HG02973 (cell line): ENCODE results near the gene KRT10.

Source experiments
- ATAC-seq: cut with Tn5 transposase; IDR thresholded peaks from one replicate; pipeline ENCODE4 v1.9.1; 2021; ENCODE audit warnings: moderate library complexity; ENCODE audit not compliant: unreplicated experiment

KRT10 gene

DNA sequence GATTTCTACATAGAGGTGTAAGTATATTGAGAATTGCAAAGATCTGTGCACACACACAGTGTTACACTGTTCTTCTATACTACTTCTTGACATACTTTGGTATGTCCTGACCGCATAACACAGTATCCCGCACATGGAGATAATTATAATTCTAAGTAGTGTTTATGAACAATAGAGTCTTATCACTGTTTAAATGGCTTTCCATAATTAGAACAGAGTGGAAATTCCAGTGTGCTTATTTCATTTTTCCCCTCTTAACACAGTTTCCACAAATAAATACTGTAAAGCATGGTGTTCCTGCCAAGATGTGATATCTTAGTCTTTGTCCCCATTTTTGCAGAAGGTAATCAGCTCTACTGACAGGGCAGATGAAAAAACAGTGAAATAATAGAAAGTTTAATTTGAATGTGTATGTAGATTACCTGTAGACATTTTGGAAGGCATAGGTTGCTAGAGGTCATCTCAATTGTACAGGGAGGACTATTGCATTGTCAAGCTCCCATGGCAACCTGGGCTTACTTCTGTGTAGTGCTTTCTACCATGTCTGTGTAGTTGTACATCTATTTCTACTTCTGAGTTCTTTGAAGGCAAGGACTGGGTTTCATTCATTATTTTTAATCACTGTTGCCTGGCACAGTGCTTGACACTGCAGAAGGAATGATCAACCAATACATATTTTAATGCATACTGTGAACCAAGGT is 12.5 kb downstream of the KRT10 start:
- no peak for ATAC-seq

DNA sequence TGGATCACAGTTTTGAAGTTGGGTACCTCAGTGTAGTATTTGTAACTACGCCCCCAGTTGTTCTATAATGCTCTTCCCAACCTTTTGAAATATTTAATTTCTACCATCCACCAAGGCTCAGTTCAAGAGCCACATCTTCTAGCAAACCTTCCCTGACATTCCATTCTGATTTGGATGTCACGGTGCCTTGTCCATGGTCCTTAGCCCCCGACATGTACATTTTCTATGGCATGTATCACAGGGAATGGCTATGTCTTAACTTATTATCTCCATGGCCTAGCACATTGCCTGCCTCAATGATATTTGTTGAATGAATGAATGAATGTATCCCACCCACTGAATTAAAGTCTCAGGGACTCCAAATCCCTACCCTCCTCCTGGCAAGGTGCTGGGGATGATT is 16.3 kb downstream of the KRT10 start:
- no peak for ATAC-seq

DNA sequence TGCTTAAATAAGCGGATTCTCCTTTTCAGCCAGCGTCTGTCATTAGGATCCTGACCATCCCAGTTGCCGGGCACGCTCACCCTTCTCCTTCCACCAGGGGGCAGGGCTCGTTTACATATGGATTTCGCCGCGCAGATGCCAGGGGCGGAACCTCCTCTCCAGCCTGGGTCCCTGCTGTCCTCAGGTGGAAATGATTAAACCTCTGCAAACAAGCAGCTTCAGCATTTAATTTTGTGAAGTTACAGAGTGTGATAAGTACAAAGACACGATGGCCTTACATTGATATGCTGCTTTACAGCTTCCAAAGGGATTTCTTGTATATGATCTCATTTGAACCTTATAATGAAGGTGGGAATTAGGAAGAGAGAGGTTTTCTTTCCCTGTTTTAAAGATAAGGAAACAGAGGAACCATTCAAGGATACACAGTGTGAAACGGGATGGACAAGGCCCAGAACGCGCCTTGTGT is 18.8 kb downstream of the KRT10 start:
- ATAC-seq = no peak

DNA sequence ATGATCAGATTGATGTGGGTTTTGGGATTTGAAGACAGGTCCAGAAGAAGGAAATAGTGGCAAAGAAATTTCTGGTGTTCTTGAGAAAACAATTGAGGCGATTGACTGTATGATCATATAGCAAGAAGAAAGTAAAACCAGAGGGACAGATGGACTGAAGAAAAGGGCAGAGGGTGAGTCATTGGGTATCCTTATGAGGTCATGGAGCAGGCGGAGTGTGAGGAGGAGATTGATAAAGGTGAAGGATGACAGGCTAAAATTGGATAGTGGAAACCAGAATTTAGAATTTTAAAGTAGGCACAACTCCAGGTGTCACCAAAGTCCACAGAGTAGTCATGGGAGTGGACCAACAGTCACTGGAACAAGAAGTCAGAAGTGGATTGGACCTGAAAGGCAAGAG is 21.3 kb downstream of the KRT10 start:
- ATAC-seq = no peak

DNA sequence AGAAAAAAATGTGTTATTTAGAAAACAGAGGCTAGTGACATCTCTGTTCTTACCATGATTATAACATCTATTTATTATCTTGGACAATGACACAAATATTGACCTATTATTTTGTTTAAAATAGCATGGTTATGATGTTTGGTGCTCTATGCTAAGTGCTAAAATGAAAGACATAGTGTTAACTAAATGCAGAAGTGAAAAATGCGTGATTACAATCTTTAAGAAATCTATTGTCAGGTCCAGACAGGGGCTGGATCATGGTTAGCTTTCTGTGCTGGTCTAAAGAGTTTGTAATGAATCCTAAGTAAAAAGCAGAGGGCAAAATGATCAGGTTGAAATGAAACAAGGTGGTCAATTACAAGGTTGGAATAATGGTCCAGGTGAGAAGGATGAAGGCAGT is 22.0 kb downstream of the KRT10 start:
- ATAC-seq = no peak

DNA sequence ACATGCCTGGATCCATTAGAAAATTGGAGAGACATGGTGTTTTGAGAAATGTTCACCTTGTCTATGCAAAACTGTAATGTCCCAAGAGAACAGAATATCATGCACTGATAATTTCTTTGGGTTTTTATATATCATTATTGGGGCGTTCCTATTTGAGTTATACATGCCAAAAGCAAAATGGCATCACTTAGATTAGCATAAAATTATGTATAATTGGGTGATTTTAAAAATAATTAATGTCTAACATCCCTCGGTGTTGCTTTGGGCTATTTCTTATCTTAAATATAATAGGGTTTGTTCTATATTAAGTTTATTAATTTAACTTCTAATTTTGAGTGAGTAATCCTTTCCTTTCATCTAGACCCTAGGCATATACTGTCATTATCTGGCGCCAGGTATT is 22.6 kb downstream of the KRT10 start, which contains the start of gene KRT28:
Gene KRT28 (minus strand): TSS at position 101 of the 400 bp plus-strand sequence. CDS start 66 bp downstream, at position 35.
- no peak for ATAC-seq

DNA sequence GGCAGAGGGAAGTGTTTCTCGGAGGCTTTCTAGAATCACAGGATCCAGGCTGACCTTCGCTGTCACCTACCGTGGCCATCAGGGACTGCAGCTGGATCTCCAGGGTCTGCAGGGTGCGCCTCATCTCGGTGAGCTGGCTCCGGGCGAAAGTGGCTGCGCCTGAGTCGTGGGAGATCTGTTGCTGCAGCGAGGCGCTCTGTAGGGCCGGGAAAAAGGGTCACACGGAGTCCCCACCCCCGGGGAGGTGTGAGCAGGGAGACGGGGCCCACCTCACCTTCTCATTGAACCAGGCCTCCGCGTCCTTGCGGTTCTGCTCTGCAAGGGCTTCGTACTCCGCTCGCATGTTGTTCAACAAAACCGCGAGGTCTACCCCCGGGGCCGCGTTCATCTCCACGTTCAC is 25.6 kb downstream of the KRT10 start:
- no peak for ATAC-seq

DNA sequence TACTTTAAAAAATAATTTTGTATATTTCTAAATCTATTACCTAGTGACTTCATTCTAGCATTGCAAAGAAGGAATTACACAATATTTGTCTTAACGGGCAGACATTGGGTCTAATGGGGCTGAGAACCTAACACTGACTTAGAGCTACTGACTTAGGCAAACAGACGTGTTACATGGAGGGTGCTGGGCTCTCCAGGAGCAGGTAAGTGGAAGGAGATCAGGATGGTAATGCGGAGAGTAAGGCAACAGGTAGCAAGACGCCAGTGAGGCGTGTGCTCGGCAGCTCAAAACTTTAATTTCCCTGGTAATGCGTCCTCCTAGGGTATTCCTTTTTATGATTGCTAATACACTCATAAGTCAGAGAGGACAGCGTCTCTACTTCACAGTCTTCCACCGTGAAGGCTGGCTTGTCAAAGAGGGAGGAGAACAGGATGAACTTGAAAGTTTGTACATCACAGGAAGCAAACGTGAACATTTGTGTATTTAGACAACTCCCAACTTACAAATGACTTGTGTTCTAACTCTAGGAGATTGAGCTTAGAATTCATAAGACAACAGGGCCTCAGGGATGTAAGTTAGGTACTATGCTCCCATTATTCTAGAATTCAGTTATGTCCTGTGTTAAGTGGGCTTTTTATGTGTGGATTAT is 27.3 kb downstream of the KRT10 start:
- ATAC-seq = no peak

DNA sequence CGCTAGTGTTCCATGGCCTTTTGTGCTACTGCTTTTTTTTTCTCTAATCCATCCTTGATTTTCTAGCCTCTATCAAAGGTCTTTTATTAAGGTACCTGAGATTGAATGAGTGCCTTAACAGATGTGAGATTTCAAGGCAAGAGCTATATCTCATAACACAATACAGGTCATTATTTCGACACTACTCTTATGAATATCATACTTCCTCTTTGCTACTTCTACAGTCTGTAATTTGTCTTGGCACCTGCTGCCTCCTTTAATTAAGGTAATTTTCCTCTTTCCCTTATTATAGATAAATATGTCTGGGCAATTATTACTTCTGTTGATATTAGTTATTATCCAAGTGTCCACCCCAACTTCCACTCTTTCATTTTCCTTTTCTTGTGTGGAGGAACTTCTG is 27.9 kb downstream of the KRT10 start:
- ATAC-seq = no peak

DNA sequence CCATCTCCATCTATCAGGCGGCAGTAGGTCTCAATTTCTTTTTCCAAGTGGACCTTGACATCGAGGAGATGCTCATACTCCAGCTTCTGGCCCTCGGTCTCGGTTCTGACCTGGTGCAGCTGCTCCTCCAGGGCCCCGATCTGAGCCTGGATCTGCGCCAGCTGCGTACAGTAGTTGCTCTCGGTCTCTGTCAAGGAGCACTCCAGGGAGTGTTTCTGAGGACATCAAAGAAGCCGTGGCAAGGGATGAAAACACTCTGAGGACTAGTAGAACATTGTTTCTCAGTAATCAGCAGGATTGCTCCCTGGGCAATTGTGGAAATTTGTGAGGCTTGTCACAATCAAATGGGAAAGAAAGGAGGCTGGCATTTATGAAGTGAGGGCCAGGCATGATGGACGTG is 28.6 kb downstream of the KRT10 start:
- no peak for ATAC-seq

DNA sequence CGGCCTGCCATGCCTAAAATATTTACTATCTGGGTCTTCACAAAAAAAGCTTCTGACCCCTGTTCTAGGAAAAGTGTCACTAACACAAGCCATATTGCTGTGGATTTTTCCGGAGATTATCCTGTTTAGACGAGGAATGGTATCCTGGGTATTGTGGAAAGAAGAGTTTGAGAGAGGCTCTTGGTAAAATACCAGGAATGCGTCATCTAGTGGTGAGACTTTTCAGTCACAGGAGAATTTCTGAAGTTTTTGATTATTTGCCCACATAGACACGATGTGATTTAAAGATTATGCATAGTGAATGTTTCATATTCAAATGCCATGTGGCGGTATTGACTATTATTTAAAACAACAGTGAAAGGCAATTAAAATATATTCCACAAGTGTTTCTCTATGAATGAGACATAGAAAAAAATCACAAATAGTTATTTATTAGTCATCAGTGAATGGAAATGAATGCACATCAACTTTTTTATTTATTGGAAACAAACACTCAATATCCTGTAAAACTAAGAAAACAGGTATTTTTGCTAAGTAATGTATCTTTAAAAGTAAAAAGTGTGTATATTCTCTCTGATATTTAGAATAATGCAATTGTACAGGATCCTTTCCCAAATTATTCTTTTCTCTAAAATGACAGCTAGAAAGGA is 30.5 kb downstream of the KRT10 start:
- ATAC-seq = no peak

DNA sequence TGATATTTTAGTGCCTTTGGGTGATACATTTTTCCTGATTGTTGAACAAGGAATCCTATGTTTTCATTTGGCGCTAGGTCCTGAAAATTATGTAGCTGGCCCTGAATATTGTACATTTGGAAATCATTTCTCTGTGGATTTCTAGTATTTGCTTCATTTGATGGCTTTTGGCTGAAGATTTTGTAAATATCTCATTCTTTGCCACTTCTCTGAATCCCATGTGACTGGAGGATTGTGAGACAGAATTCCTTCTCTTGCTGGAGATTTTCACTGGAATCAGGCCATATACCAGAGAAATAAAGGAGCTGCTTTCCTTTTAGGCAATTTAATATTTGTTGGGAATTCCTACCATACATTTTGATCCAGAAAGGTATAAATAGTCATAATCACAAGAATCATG is 31.3 kb downstream of the KRT10 start:
- ATAC-seq = no peak

DNA sequence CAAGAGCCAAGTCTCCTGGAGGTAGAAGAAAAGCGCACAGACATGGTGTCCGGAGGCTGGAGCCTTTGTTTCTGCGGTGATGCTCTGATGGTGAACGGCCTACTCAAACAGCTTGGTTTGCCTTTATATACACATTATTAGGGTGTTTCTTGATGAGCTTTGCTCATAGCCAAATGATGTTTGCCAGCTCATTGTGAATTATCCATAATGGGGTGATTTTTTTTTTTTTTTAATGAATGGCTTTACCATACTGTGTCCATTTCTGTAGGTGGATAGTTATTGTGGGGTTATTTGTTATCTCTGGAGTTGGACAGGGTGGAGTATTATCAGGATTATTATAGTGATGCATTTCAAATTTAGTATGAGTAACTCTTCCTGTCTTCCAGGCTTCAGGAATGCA is 40.0 kb downstream of the KRT10 start, which contains the start of gene KRT27:
Gene KRT27 (minus strand): TSS at position 101 of the 400 bp plus-strand sequence. CDS start 57 bp downstream, at position 44.
- ATAC-seq = no peak

DNA sequence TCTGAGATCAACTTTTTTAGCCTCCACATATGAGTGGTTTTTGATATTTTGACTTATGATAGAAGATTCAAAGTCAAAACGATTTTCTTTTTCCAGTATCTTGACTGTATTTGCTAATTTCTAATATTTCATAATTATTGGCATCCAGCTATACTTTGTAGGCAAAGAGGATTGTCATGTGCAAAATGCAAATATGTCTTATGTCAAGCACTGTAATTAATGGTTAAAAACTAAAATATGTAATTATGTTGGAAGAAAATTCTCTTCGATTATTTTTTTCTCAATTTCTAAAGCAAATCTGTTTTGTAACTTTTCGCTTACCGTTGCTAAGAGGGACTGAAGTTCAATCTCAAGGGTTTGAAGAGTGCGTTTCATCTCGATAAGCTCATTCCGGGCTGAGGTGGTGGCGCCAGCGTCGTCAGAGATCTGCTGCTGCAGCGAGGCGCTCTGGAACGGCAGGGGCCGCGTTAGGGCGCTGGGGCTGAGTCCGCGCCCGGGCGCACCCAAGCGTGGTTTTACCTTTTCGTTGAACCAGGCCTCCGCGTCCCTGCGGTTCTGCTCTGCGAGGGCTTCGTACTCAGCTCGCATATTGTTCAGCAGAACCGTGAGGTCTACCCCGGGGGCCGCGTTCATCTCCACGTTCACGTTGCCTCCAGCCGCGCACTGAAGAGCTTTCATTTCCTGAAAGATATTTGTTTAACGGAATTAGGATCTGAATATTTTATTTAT is 43.1 kb downstream of the KRT10 start:
- ATAC-seq = no peak

DNA sequence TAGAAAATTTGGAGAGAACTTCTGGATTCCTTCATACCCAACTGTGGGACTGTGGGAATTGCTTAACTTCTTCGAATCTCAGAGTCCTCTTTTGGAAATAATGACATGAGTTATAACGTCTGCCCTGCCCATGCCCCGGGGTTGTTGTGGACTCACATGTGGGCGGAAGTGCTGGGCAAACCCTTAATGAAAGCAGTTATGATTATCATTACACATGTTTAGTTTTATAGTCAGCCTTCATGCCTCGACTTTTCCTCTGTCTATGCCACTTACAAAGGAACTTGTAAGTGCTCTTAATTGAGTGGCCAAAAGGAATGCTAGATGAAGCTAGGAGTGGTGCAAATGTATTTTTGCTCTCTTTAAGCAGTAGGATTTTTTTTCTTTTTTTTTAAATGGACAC is 44.0 kb downstream of the KRT10 start:
- ATAC-seq = no peak

DNA sequence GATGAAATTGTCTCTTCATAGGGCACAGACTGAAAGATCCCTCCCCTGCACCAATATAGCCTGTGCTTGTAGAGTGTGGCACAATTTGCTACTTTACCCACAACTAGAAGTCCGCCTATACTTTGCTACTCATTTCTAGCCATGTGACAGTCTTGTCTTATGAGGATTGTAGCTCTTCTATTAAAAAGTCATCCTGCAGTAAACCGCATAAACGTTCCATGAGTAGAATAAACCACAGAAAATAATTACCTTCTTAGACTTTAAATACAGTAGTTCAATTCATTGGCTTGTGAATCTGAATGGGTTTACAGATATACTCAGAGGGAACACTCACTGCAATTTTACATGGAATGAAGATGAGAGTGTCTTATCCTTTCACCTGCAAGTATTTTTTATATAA is 44.4 kb downstream of the KRT10 start:
- no peak for ATAC-seq

DNA sequence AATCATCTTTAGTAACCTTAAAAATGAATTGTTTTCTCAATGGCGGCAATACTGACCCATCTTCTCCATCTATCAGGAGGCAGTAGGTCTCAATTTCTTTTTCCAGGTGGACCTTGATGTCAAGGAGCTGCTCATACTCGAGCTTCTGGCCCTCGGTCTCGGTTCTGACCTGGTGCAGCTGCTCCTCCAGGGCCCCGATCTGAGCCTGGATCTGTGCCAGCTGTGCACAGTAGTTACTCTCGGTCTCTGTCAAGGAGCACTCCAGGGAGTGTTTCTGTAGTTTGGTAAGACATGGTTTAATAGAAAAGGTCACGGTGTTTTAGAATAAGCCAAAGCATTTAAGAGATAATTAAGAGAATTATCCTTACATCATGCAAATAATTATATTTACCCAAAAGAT is 45.0 kb downstream of the KRT10 start:
- no peak for ATAC-seq

DNA sequence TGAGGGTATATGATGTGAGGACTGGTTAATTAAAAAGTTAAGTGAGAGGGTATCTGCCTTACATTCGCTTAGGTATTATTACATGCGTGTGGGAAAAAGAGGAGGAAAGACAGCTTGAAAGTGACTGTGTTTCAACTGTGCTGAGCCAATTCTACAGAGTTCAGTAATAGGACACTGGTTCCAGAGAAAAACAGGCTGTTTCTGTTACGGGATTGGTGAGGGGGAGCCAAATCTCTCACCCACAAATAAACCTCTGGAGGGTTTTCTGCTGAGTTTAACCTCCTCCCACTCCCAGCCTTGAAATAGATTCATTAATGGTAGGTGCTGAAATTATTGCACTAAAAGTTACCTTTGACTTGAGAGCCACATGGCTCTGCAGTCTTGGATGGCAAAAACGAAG is 46.5 kb downstream of the KRT10 start:
- ATAC-seq = no peak

DNA sequence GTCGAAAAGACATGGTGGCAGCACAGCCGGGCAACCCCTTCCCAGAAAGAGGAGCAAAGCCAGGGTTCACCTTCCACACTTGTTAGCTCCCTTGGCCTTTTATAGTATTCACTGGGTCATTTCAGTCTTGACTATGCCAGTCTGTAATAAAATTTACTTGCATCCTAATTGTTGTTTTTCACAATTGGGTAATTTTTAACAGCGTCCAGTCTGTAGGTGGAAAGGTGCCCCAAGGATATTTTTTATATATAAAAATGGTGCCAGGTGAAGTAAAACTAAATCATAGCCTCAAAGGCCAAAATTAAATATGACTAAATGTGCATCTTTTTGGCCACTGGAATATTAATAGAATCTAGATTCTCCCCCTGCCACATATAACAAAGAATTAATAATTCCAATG is 50.3 kb downstream of the KRT10 start, which contains the start of gene KRT26:
Gene KRT26 (minus strand): TSS at position 101 of the 400 bp plus-strand sequence. CDS start 88 bp downstream, at position 13.
- ATAC-seq = no peak
